ENCODE measurements around the gene GAPVD1.

- no peak for TF ChIP-seq ZNF274 (IDR thresholded peaks at IDR 0.05; ENCODE audit: low read depth, low read length)
- TF ChIP-seq YY1 (IDR thresholded peaks at IDR 0.05; ENCODE audit: insufficient read depth, insufficient read length), result no peak
- no peak for TF ChIP-seq SUZ12 (IDR thresholded peaks at IDR 0.05; ENCODE audit: extremely low read depth, insufficient read depth, insufficient read length)
Measured at GRCh38 chr9:125366676-125367075, 105.0 kb downstream of the GAPVD1 start.

Measured in NT2/D1 (cell line).